H1 (cell line): ENCODE results near the gene PTMA. TPM values are rescaled to one million over a fixed set of nuclear protein-coding genes. Genes with fewer than 3 reads are reported as not detected.

ENCODE experiments used
- CTCF ChIA-PET: fragments of 300-600 bp; sonication (Branson Sonifier 250); formaldehyde crosslinking; loops from one replicate; lab custom pipeline; 2021; ENCODE audit not compliant: partially characterized antibody; lab: Charles Lee
- POLR2A ChIA-PET: fragments of 300-600 bp; sonication (Branson Sonifier 250); formaldehyde crosslinking; loops from one replicate; lab custom pipeline; 2021; ENCODE audit warnings: inconsistent platforms; ENCODE audit not compliant: partially characterized antibody; lab: Charles Lee
- DNase-seq, 2 experiments: peaks; one replicate each; pipeline versions ENCODE4 v3.0.0 to v3.0.0-alpha.2; 2010 to 2022; ENCODE audit warnings: low spot score in 2 of 2, low read depth in 1 of 2, mixed read lengths in 1 of 2
- FAIRE-seq: peaks from 2 replicates; lab custom pipeline; 2011; peaks lifted over from hg19 to GRCh38; lab: Jason Lieb, UNC
- H2AFZ ChIP-seq: 2 replicates; pipeline ENCODE4 v1.8.1; 2012; ENCODE audit warnings: low read length, inconsistent platforms
- H2AK5ac ChIP-seq: 2 replicates; pipeline ENCODE4 v1.6.1; 2013; ENCODE audit warnings: low read depth, low read length
- H2BK120ac ChIP-seq: replicated peaks from 2 replicates; pipeline ENCODE3; 2013; ENCODE audit warnings: low read depth, low read length, inconsistent platforms
- H2BK12ac ChIP-seq: 2 replicates; pipeline ENCODE4 v1.6.1; 2013; ENCODE audit warnings: low read depth, low read length
- H2BK15ac ChIP-seq: 2 replicates; pipeline ENCODE4 v1.6.1; 2013; ENCODE audit warnings: low read length
- H2BK20ac ChIP-seq: 2 replicates; pipeline ENCODE4 v1.6.1; 2013; ENCODE audit warnings: low read length
- H2BK5ac ChIP-seq: 2 replicates; pipeline ENCODE4 v1.6.1; 2013; ENCODE audit warnings: low read depth, low read length
- H3K14ac ChIP-seq: 2 replicates; pipeline ENCODE4 v1.6.1; 2013; ENCODE audit warnings: inconsistent platforms; ENCODE audit not compliant: insufficient read length
- H3K18ac ChIP-seq: 2 replicates; pipeline ENCODE4 v1.6.1; 2013; ENCODE audit warnings: low read length; ENCODE audit errors: extremely low read depth
- H3K23ac ChIP-seq: 2 replicates; pipeline ENCODE4 v1.6.1; 2013; ENCODE audit warnings: inconsistent platforms; ENCODE audit not compliant: insufficient read length
- H3K23me2 ChIP-seq: 2 replicates; pipeline ENCODE4 v1.6.1; 2013; ENCODE audit warnings: low read depth, low read length
- H3K27ac ChIP-seq: 2 replicates; pipeline ENCODE4 v1.6.1; 2011; ENCODE audit warnings: low read depth, low read length, inconsistent platforms
- H3K27me3 ChIP-seq, 4 experiments: replicated peaks in 1 of 4; 1 replicate in 1 of 4; 2 replicates in 3 of 4; pipeline versions ENCODE4 v1.6.1 to v1.8.1; 2011 to 2013; ENCODE audit warnings: low read length in 3 of 4, mild to moderate bottlenecking in 3 of 4, inconsistent platforms in 2 of 4, mixed read lengths in 2 of 4, moderate library complexity in 1 of 4; ENCODE audit not compliant: control insufficient read depth in 3 of 4, insufficient read depth in 3 of 4; ENCODE audit errors: extremely low read depth in 1 of 4
- H3K36me3 ChIP-seq, 4 experiments: 2 replicates each; pipeline versions ENCODE4 v1.6.1 to v1.8.1; 2011 to 2013; ENCODE audit warnings: mild to moderate bottlenecking in 4 of 4, low read length in 3 of 4, moderate library complexity in 2 of 4, control low read depth in 1 of 4, inconsistent platforms in 1 of 4; ENCODE audit not compliant: insufficient read depth in 4 of 4, control insufficient read depth in 2 of 4
- H3K4ac ChIP-seq: replicated peaks from 2 replicates; pipeline ENCODE3; 2013; ENCODE audit warnings: low read length, low read depth, mixed read lengths, inconsistent platforms; ENCODE audit not compliant: insufficient read length
- H3K4me1 ChIP-seq, 4 experiments: replicated peaks in 1 of 4; 1 replicate in 1 of 4; 2 replicates in 3 of 4; pipeline versions ENCODE4 v1.6.1 to v1.8.1; 2011 to 2013; ENCODE audit warnings: low read length in 3 of 4, inconsistent platforms in 2 of 4, mixed read lengths in 1 of 4; ENCODE audit not compliant: insufficient read depth in 4 of 4, control insufficient read depth in 3 of 4
- H3K4me2 ChIP-seq, 2 experiments: 2 replicates each; pipeline versions ENCODE4 v1.6.1 to v1.8.1; 2011 to 2013; ENCODE audit warnings: low read depth in 2 of 2, low read length in 2 of 2, control low read depth in 1 of 2, inconsistent platforms in 1 of 2, mild to moderate bottlenecking in 1 of 2; ENCODE audit not compliant: insufficient read depth in 1 of 2
- H3K4me3 ChIP-seq, 4 experiments: fragments of 200-600, 300-600 bp in 1 of 4; sonication (generic), shearing (Covaris generic), sonication (Bioruptor Twin) in 1 of 4; 2 replicates each; pipeline versions ENCODE4 v1.5.1 to v1.8.1; 2011 to 2016; ENCODE audit warnings: low read length in 4 of 4, low read depth in 3 of 4, control low read depth in 2 of 4, inconsistent platforms in 2 of 4, mild to moderate bottlenecking in 2 of 4, mixed read lengths in 1 of 4, moderate library complexity in 1 of 4; ENCODE audit not compliant: insufficient read depth in 2 of 4; ENCODE audit errors: extremely low read depth in 1 of 4
- H3K56ac ChIP-seq: replicated peaks from 2 replicates; pipeline ENCODE3; 2013; ENCODE audit warnings: low read depth, mild to moderate bottlenecking, mixed read lengths, low read length, inconsistent platforms; ENCODE audit not compliant: insufficient read length
- H3K79me1 ChIP-seq: 2 replicates; pipeline ENCODE4 v1.6.1; 2013; ENCODE audit warnings: low read depth, low read length, control low read depth
- H3K79me2 ChIP-seq, 2 experiments: 2 replicates each; pipeline versions ENCODE4 v1.6.1 to v1.8.1; 2012 to 2013; ENCODE audit warnings: low read length in 2 of 2, mild to moderate bottlenecking in 2 of 2, inconsistent platforms in 1 of 2; ENCODE audit not compliant: insufficient read depth in 2 of 2, control insufficient read depth in 1 of 2
- H3K9ac ChIP-seq, 4 experiments: replicated peaks in 1 of 4; 1 replicate in 1 of 4; 2 replicates in 3 of 4; pipeline versions ENCODE4 v1.6.1 to v1.8.1; 2011 to 2013; ENCODE audit warnings: low read depth in 3 of 4, low read length in 3 of 4, control low read depth in 2 of 4, mild to moderate bottlenecking in 2 of 4, moderate library complexity in 2 of 4, inconsistent platforms in 1 of 4; ENCODE audit errors: extremely low read depth in 1 of 4
- H3K9me3 ChIP-seq, 2 experiments: 2 replicates each; pipeline versions ENCODE4 v1.6.1 to v1.8.1; 2012 to 2013; ENCODE audit warnings: mild to moderate bottlenecking in 2 of 2, moderate library complexity in 2 of 2, control low read depth in 1 of 2, inconsistent platforms in 1 of 2, low read depth in 1 of 2, low read length in 1 of 2, mixed read lengths in 1 of 2; ENCODE audit not compliant: insufficient read depth in 2 of 2
- H4K20me1 ChIP-seq, 2 experiments: replicated peaks in 1 of 2; 2 replicates each; pipeline versions ENCODE3 to v1.8.1; 2011 to 2013; ENCODE audit warnings: inconsistent platforms in 2 of 2, low read length in 2 of 2, mild to moderate bottlenecking in 1 of 2; ENCODE audit not compliant: insufficient read depth in 2 of 2, control insufficient read depth in 1 of 2
- H4K5ac ChIP-seq: 2 replicates; pipeline ENCODE4 v1.6.1; 2013; ENCODE audit warnings: low read length, low read depth, mixed read lengths, inconsistent platforms; ENCODE audit not compliant: insufficient read length
- H4K8ac ChIP-seq: 2 replicates; pipeline ENCODE4 v1.8.0; 2013; ENCODE audit warnings: mild to moderate bottlenecking, moderate library complexity, low read length, inconsistent platforms; ENCODE audit not compliant: insufficient read depth; ENCODE audit errors: extremely low read depth
- H4K91ac ChIP-seq: replicated peaks from 2 replicates; pipeline ENCODE3; 2013; ENCODE audit warnings: low read length, mixed read lengths, inconsistent platforms; ENCODE audit not compliant: insufficient read length
- ATF2 ChIP-seq: IDR thresholded peaks from 2 replicates; pipeline ENCODE4 v1.6.1; 2012; ENCODE audit warnings: low read length, inconsistent platforms
- CBX5 ChIP-seq: fragments of 300-800, 300-1000 bp; sonication (generic); IDR thresholded peaks from 2 replicates; pipeline ENCODE4 v1.7.1; 2016; ENCODE audit warnings: antibody characterized with exemption, low read length, low read depth
- CEBPB ChIP-seq: IDR thresholded peaks from 2 replicates; pipeline ENCODE4 v1.6.1; 2012; ENCODE audit warnings: low read depth, low read length
- EGR1 ChIP-seq: IDR thresholded peaks from 2 replicates; pipeline ENCODE4 v1.6.1; 2011; ENCODE audit warnings: low read depth, low read length, borderline replicate concordance
- GTF2F1 ChIP-seq: IDR thresholded peaks from 2 replicates; pipeline ENCODE4 v1.6.1; 2012; ENCODE audit warnings: low read depth, low read length, improper control_type of control experiment, borderline replicate concordance
- JUN ChIP-seq: IDR thresholded peaks from 2 replicates; pipeline ENCODE4 v1.6.1; 2011; ENCODE audit warnings: low read depth, mild to moderate bottlenecking, improper control_type of control experiment, low read length
- JUND ChIP-seq: IDR thresholded peaks from 2 replicates; pipeline ENCODE4 v1.6.1; 2011; ENCODE audit warnings: mild to moderate bottlenecking, improper control_type of control experiment, low read length
- KDM4A ChIP-seq: IDR thresholded peaks from one replicate; pipeline ENCODE4 v1.7.1; 2012; ENCODE audit warnings: low read depth, mild to moderate bottlenecking, moderate library complexity, low read length, inconsistent platforms; ENCODE audit not compliant: severe bottlenecking
- KDM5A ChIP-seq: fragments of 200-600 bp; IDR thresholded peaks from 2 replicates; pipeline ENCODE4 v1.7.1; 2012; ENCODE audit warnings: mild to moderate bottlenecking, low read length, inconsistent platforms, mixed read lengths
- TAF7 ChIP-seq: optimal IDR thresholded peaks from 2 replicates; pipeline ENCODE3; 2011; ENCODE audit warnings: low read depth, mild to moderate bottlenecking, inconsistent platforms, low read length, moderate library complexity, borderline replicate concordance
- TCF12 ChIP-seq: IDR thresholded peaks from 2 replicates; pipeline ENCODE4 v1.6.1; 2011; ENCODE audit warnings: low read depth, mild to moderate bottlenecking, low read length
- TEAD4 ChIP-seq: IDR thresholded peaks from 2 replicates; pipeline ENCODE4 v1.6.1; 2012; ENCODE audit warnings: low read depth, low read length, inconsistent platforms, mixed read lengths
- WGBS, 2 experiments: shearing (Covaris generic) in 1 of 2; methylation state at CpG; one replicate each; pipeline versions ENCODE4 v1.1.6 to v1.1.7; 2013 to 2015; ENCODE audit warnings: low lambda C conversion rate in 2 of 2, mixed read lengths in 2 of 2, inconsistent platforms in 1 of 2, low coverage in 1 of 2, missing lambda C conversion rate in 1 of 2; ENCODE audit not compliant: insufficient replicate concordance in 2 of 2, insufficient coverage in 1 of 2, insufficient read length in 1 of 2; ENCODE audit errors: extremely low coverage in 1 of 2, missing lambda C conversion rate in 1 of 2; 5-methylcytosine and 5-hydroxymethylcytosine counted together
- polyA plus RNA-seq, 7 experiments: library from polyadenylated mRNA; depleted of rRNA in 3 of 7; stranded (reverse) in 5 of 7; unstranded in 2 of 7; fragments of >200 nt in 5 of 7; fragments of 200-250 nt in 2 of 7; gene quantifications; 1 replicate in 5 of 7; 2 replicates in 1 of 7; 4 replicates in 1 of 7; pipeline versions ENCODE4 v1.2.1 to v1.2.3, GENCODE V29; 2011 to 2013; ENCODE audit warnings: missing spikeins in 2 of 7, mixed read lengths in 2 of 7
- total RNA-seq: library from RNA; stranded (reverse); fragmentation: NEBNext Ultra II Directional; extraction: Animal tissue kit (Norgen Biotek cat#: 25700); gene quantifications from 2 replicates; pipeline ENCODE4 v1.2.1, GENCODE V29; 2021

Gene PTMA
- total and polyA plus RNA-seq, 2 of the 8 experiments (the other 6 are each of a cell fraction or from before 2014, with no cell fraction given), result 683 to 2,680 TPM

- FAIRE-seq, result no peak
- Histone ChIP-seq H3K23me2 (no peaks in the 10 kb centered on the region; the same call in 1 of the 2 replicates), H3K27ac (no peak overlapping the region), H2BK20ac (no peak overlapping the region), H3K36me3 (no peaks in the 10 kb centered on the region), H4K5ac (no peak overlapping the region), H3K79me1 (no peaks in the 10 kb centered on the region), H2BK5ac (peak overlapping the region; percentile 7; the same call in 1 of the 2 replicates), H2AFZ (no peak overlapping the region), H3K9ac (no peak overlapping the region), H3K4me1 (peaks cover 4 to 39% (median 19%) of the 10 kb centered on the region in 4 experiments), H4K8ac (peak overlapping the region; percentile 23; the same call in 1 of the 2 replicates), H2BK15ac (0 out of 2 replicates have a peak overlapping the region, but pooled peaks have one; percentile 89), H4K20me1 (peaks cover 0 to 1% of the 10 kb centered on the region in 2 experiments), H3K4ac (no peak overlapping the region), H3K56ac (no peak overlapping the region), H4K91ac (peak overlapping the region; percentile 17), H3K9me3 (no peaks in the 10 kb centered on the region), H2BK120ac (no peak overlapping the region), H2AK5ac (peak overlapping the region; percentile 89; the same call in 1 of the 2 replicates), H2BK12ac (no peak overlapping the region), H3K4me3 (no peak overlapping the region), H3K4me2 (no peak overlapping the region), H3K18ac (peak overlapping the region; percentile 19; the same call in 1 of the 2 replicates), H3K27me3 (no peaks in the 10 kb centered on the region), H3K14ac (no peak overlapping the region), H3K79me2 (no peaks in the 10 kb centered on the region), H3K23ac (no peak overlapping the region)
- WGBS, 2 experiments, result 95% methylated on average over 15 of the region's 17 CpGs; no CpG with 5 or more reads in 1 of the 2 experiments
- no peak for DNase-seq
- ChIA-PET CTCF (interaction anchor here (0.6 to 31.4 kb wide), 5 partner anchors 12 to 53 kb away, joined by 3 to 555 read pairs (median 135); no protein-coding TSS in a partner anchor), POLR2A (interaction anchor here (1.5 to 27.8 kb wide), 7 partner anchors 8 to 76 kb away, joined by 3 to 1080 read pairs (median 21); partner anchors contain the start of gene PTMA)
- no peak for TF ChIP-seq JUN
- no peak for TF ChIP-seq CBX5
- no peak for TF ChIP-seq JUND
- no peak for TF ChIP-seq EGR1
- no peak for TF ChIP-seq TAF7
- TF ChIP-seq ATF2, result no peak
- no peak for TF ChIP-seq TCF12
- TF ChIP-seq GTF2F1, result no peak
- TF ChIP-seq KDM5A, result no peak
- TF ChIP-seq KDM4A, result no peak
- TF ChIP-seq TEAD4, result no peak
- TF ChIP-seq CEBPB, result no peak
Observed at GRCh38 chr2:231688719-231689118, 19.6 kb upstream of the PTMA start.
